Neural progenitor cell (in vitro differentiated cells): ENCODE measurements around the gene PPP1R15B.

Source experiments
- EZH2 ChIP-seq: fragments of 200-600 bp; sonication (generic); IDR thresholded peaks from 2 replicates; pipeline ENCODE4 v1.6.1; 2017; ENCODE audit warnings: antibody characterized with exemption, mild to moderate bottlenecking, moderate library complexity
- TF ChIP-seq, protein P1 (sequence below): fragments of 200-600 bp; sonication (generic); IDR thresholded peaks from 2 replicates; pipeline ENCODE4 v1.5.1; 2017; ENCODE audit warnings: antibody characterized with exemption, mild to moderate bottlenecking

DNA sequence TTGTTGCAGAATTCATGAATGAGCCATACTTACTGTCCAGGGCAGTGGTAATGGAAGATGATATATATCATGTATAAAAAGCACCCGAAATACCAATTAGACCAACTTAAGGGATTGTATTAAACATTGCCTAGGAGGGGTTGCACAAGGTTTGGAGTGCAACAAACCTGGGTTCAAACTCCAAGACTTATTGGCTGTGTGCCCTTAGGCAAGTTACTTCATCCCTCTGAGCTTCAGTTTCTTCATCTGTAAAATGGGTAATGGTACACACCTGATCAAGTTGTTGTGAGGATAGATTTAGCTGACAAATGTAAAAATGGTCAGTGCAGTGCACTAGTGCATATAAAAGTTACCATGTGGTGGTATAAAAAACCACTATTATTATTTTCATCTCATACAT is 9.8 kb upstream of the PPP1R15B start:
- TF ChIP-seq, protein P1, sequence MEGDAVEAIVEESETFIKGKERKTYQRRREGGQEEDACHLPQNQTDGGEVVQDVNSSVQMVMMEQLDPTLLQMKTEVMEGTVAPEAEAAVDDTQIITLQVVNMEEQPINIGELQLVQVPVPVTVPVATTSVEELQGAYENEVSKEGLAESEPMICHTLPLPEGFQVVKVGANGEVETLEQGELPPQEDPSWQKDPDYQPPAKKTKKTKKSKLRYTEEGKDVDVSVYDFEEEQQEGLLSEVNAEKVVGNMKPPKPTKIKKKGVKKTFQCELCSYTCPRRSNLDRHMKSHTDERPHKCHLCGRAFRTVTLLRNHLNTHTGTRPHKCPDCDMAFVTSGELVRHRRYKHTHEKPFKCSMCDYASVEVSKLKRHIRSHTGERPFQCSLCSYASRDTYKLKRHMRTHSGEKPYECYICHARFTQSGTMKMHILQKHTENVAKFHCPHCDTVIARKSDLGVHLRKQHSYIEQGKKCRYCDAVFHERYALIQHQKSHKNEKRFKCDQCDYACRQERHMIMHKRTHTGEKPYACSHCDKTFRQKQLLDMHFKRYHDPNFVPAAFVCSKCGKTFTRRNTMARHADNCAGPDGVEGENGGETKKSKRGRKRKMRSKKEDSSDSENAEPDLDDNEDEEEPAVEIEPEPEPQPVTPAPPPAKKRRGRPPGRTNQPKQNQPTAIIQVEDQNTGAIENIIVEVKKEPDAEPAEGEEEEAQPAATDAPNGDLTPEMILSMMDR: no peak
- no peak for TF ChIP-seq EZH2
